H1 (cell line): ENCODE measurements around the gene PSKH1. TPM values are rescaled to one million over a fixed set of nuclear protein-coding genes. Genes with fewer than 3 reads are reported as not detected.

Source experiments
- CBX5 ChIP-seq: fragments of 300-800, 300-1000 bp; sonication (generic); IDR thresholded peaks from 2 replicates; pipeline ENCODE4 v1.7.1; 2016; ENCODE audit warnings: antibody characterized with exemption, low read length, low read depth
- CREB1 ChIP-seq: IDR thresholded peaks from 2 replicates; pipeline ENCODE4 v1.6.1; 2012; ENCODE audit warnings: inconsistent platforms
- NRF1 ChIP-seq: IDR thresholded peaks from 2 replicates; pipeline ENCODE4 v1.6.1; 2011; ENCODE audit warnings: mild to moderate bottlenecking, low read depth, low read length, improper control_type of control experiment
- polyA plus RNA-seq, 7 experiments: library from polyadenylated mRNA; depleted of rRNA in 3 of 7; stranded (reverse) in 5 of 7; unstranded in 2 of 7; fragments of >200 nt in 5 of 7; fragments of 200-250 nt in 2 of 7; gene quantifications; 1 replicate in 5 of 7; 2 replicates in 1 of 7; 4 replicates in 1 of 7; pipeline versions ENCODE4 v1.2.1 to v1.2.3, GENCODE V29; 2011 to 2013; ENCODE audit warnings: missing spikeins in 2 of 7, mixed read lengths in 2 of 7
- total RNA-seq: library from RNA; stranded (reverse); fragmentation: NEBNext Ultra II Directional; extraction: Animal tissue kit (Norgen Biotek cat#: 25700); gene quantifications from 2 replicates; pipeline ENCODE4 v1.2.1, GENCODE V29; 2021

The PSKH1 gene
- total and polyA plus RNA-seq, 2 of the 8 experiments (the other 6 are each of a cell fraction or from before 2014, with no cell fraction given) = 24.8 to 51.0 TPM

DNA sequence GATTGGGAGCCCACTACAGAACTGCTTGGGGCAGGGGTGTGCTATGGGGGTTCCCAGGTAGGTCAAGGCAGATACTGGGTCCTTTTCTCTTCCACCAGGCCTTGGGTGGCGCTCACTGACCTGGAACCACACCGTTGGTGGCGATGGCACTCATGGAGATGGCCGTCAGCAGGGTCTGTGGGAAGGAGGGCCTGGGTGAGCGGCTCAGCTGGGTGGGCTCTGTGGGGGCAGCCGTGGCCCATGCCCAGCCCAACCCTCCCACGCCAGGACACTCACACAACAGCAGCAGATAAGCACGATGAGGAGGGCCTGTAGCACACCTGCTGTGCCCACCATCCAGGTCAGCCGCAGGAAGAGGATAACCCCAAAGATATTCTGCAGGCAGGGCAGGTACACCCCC lies 64.6 kb downstream of the PSKH1 start (continued):
- no peak for TF ChIP-seq CREB1
- TF ChIP-seq NRF1 = no peak
- TF ChIP-seq CBX5 = no peak
- TF ChIP-seq, all 59 proteins: peak for 0
